ENCODE measurements around the gene MT1B. TPM values are rescaled to one million over a fixed set of nuclear protein-coding genes. Genes with fewer than 3 reads are reported as not detected.

The MT1B gene
- total and polyA plus RNA-seq, 2 of the 13 experiments (the other 11 are each of a cell fraction or from before 2014, with no cell fraction given): 0.89 TPM; not detected in 1

DNA sequence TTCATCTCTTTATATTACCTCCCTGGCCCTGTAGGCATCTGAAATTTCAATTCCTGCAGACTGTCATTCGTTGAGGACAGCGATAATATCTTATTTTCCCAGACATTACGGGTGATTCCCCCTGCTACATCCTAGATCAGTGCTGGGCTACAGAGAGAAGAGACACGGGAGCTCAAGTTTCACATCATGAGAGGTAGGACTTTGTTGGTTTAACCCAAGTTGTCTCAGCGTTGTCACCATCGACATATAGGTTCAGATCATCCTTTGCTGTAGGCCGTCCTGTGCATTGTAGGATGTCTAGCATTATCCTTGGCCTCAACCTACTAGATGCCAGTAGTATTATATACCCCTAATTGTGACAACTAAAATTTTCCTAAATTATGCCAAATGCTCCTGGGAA is 49.8 kb downstream of the MT1B start:
- Histone ChIP-seq H3K4me2 (ENCODE audit: low read depth, low read length) (no peak overlapping the region), H3K79me2 (ENCODE audit: insufficient read depth, low read length) (no peaks in the 10 kb centered on the region), H3K27me3 (ENCODE audit: control insufficient read depth in 1 of 2, insufficient read depth in 2 of 2, low read length in 2 of 2) (peaks cover 2 to 11% of the 10 kb centered on the region in 2 experiments; a peak in 2 of 5 replicates), H4K20me1 (ENCODE audit: insufficient read depth, low read length) (no peaks in the 10 kb centered on the region), H2AFZ (ENCODE audit: low read length) (no peak overlapping the region), H3K27ac (ENCODE audit: extremely low read length, insufficient read depth, low read length) (no peak overlapping the region), H3K36me3 (replicated peaks in 1 of 2; ENCODE audit: control insufficient read depth in 1 of 2, insufficient read depth in 2 of 2, low read length in 2 of 2) (no peaks in the 10 kb centered on the region), H3K9ac (ENCODE audit: insufficient read depth, low read depth, low read length) (no peak overlapping the region), H3K9me3 (ENCODE audit: low read length) (no peaks in the 10 kb centered on the region), H3K4me3 (replicated peaks in 1 of 3; ENCODE audit: insufficient read depth in 1 of 3, low read depth in 2 of 3, low read length in 3 of 3) (no peak overlapping the region), H3K4me1 (ENCODE audit: insufficient read depth, low read length) (peaks cover 8% of the 10 kb centered on the region; the same call in 1 of the 2 replicates)
- DNase-seq (ENCODE audit: low spot score) (no peak), FAIRE-seq (no peak), ATAC-seq (peak; percentile 23; the same call in 1 of the 3 replicates)
- in situ Hi-C loops (cut with HindIII; ENCODE audit: extremely low pct_ligation_motif_present, low pct_unique_long_range_greater_than_20kb): loop anchor here (5.0 to 10.0 kb wide), 3 partner anchors 99 to 187 kb away; no protein-coding TSS in a partner anchor
- ChIA-PET CTCF (ENCODE audit: low intra/inter-chr PET ratio, low total read pairs) (interaction anchor here (1.1 to 2.6 kb wide), 7 partner anchors 28 to 1237 kb away, joined by 4 to 36 read pairs (median 15); no protein-coding TSS in a partner anchor), POLR2A (interaction anchor here (1.0 to 1.5 kb wide), 5 partner anchors 18 to 250 kb away, joined by 5 to 12 read pairs (median 6); partner anchors contain the start of genes MT1X, MT2A, NUDT21 and OGFOD1)
- TF ChIP-seq RARG (CRISPR knock-in tag; IDR thresholded peaks at IDR 0.05; ENCODE audit: low read depth): no peak
- no peak for TF ChIP-seq ZNF121 (CRISPR knock-in tag; IDR thresholded peaks at IDR 0.05)
- TF ChIP-seq ZSCAN21 (CRISPR knock-in tag; IDR thresholded peaks at IDR 0.05; ENCODE audit: borderline replicate concordance): no peak
- no peak for TF ChIP-seq ZNF772 (CRISPR knock-in tag; IDR thresholded peaks at IDR 0.05)
- TF ChIP-seq ZNF674 (CRISPR knock-in tag; IDR thresholded peaks at IDR 0.05; ENCODE audit: low read depth): no peak
- TF ChIP-seq, protein P1, sequence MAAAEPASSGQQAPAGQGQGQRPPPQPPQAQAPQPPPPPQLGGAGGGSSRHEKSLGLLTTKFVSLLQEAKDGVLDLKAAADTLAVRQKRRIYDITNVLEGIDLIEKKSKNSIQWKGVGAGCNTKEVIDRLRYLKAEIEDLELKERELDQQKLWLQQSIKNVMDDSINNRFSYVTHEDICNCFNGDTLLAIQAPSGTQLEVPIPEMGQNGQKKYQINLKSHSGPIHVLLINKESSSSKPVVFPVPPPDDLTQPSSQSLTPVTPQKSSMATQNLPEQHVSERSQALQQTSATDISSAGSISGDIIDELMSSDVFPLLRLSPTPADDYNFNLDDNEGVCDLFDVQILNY (CRISPR knock-in tag; conservative IDR thresholded peaks at IDR 0.05): no peak
- no peak for TF ChIP-seq ELF1 (CRISPR knock-in tag; IDR thresholded peaks at IDR 0.05)
- TF ChIP-seq, protein P2, sequence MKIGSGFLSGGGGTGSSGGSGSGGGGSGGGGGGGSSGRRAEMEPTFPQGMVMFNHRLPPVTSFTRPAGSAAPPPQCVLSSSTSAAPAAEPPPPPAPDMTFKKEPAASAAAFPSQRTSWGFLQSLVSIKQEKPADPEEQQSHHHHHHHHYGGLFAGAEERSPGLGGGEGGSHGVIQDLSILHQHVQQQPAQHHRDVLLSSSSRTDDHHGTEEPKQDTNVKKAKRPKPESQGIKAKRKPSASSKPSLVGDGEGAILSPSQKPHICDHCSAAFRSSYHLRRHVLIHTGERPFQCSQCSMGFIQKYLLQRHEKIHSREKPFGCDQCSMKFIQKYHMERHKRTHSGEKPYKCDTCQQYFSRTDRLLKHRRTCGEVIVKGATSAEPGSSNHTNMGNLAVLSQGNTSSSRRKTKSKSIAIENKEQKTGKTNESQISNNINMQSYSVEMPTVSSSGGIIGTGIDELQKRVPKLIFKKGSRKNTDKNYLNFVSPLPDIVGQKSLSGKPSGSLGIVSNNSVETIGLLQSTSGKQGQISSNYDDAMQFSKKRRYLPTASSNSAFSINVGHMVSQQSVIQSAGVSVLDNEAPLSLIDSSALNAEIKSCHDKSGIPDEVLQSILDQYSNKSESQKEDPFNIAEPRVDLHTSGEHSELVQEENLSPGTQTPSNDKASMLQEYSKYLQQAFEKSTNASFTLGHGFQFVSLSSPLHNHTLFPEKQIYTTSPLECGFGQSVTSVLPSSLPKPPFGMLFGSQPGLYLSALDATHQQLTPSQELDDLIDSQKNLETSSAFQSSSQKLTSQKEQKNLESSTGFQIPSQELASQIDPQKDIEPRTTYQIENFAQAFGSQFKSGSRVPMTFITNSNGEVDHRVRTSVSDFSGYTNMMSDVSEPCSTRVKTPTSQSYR (CRISPR knock-in tag; IDR thresholded peaks at IDR 0.05; ENCODE audit: borderline replicate concordance): no peak
- TF ChIP-seq RFX1 (IDR thresholded peaks at IDR 0.05): no peak
- no peak for TF ChIP-seq ZNF260 (CRISPR knock-in tag; IDR thresholded peaks at IDR 0.05; ENCODE audit: borderline replicate concordance, low read depth)
- TF ChIP-seq KLF11 (CRISPR knock-in tag; IDR thresholded peaks at IDR 0.05): no peak
- TF ChIP-seq, protein P3, sequence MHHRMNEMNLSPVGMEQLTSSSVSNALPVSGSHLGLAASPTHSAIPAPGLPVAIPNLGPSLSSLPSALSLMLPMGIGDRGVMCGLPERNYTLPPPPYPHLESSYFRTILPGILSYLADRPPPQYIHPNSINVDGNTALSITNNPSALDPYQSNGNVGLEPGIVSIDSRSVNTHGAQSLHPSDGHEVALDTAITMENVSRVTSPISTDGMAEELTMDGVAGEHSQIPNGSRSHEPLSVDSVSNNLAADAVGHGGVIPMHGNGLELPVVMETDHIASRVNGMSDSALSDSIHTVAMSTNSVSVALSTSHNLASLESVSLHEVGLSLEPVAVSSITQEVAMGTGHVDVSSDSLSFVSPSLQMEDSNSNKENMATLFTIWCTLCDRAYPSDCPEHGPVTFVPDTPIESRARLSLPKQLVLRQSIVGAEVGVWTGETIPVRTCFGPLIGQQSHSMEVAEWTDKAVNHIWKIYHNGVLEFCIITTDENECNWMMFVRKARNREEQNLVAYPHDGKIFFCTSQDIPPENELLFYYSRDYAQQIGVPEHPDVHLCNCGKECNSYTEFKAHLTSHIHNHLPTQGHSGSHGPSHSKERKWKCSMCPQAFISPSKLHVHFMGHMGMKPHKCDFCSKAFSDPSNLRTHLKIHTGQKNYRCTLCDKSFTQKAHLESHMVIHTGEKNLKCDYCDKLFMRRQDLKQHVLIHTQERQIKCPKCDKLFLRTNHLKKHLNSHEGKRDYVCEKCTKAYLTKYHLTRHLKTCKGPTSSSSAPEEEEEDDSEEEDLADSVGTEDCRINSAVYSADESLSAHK (CRISPR knock-in tag; IDR thresholded peaks at IDR 0.05; ENCODE audit: borderline replicate concordance): no peak
- TF ChIP-seq ZNF550 (CRISPR knock-in tag; IDR thresholded peaks at IDR 0.05; ENCODE audit: borderline replicate concordance): no peak
- no peak for TF ChIP-seq ZNF530 (CRISPR knock-in tag; IDR thresholded peaks at IDR 0.05; ENCODE audit: low read depth)
- WGBS (ENCODE audit: low lambda C conversion rate): 79% methylated on average over 7 of the region's 7 CpGs
- no TSS peak for BruUV-seq (replicated peaks)
- intact Hi-C loops (cut with micrococcal nuclease; ENCODE audit: unreplicated experiment): loop anchor here (5.0 kb wide), 1 partner anchor 44 kb away; the partner anchor contains the start of gene MT1F
